Liver (tissue), 9 donors: ENCODE measurements around the gene C3orf22. TPM values are rescaled to one million over a fixed set of nuclear protein-coding genes. Genes with fewer than 3 reads are reported as not detected.
"Not testable (repeated sequence)": the region's sequence is repeated elsewhere in the genome, so short reads cannot be mapped to it uniquely, and the experiment has no call there.

Experiments
- DNase-seq: peaks from one replicate; pipeline ENCODE4 v3.0.0-alpha.2; 2017; ENCODE audit warnings: low spot score
- H3K27ac ChIP-seq, 2 donors: one replicate each; pipeline ENCODE4 v1.7.0; 2013; ENCODE audit warnings: inconsistent platforms in 2 of 2, low read length in 2 of 2, control low read depth in 1 of 2, low read depth in 1 of 2, mild to moderate bottlenecking in 1 of 2
- H3K27me3 ChIP-seq, 4 donors: one replicate each; pipeline versions ENCODE4 v1.6.1 to v1.7.0; 2013; ENCODE audit warnings: low read length in 3 of 4, inconsistent platforms in 1 of 4, mild to moderate bottlenecking in 1 of 4, moderate library complexity in 1 of 4; ENCODE audit not compliant: control insufficient read depth in 4 of 4, insufficient read depth in 4 of 4
- H3K36me3 ChIP-seq, 4 donors: one replicate each; pipeline versions ENCODE4 v1.6.1 to v1.7.0; 2013; ENCODE audit warnings: low read length in 3 of 4, mild to moderate bottlenecking in 3 of 4, low read depth in 1 of 4, moderate library complexity in 1 of 4; ENCODE audit not compliant: control insufficient read depth in 4 of 4, insufficient read depth in 3 of 4
- H3K4me1 ChIP-seq, 4 donors: one replicate each; pipeline versions ENCODE4 v1.6.1 to v1.7.0; 2013; ENCODE audit warnings: low read length in 3 of 4, mild to moderate bottlenecking in 3 of 4, moderate library complexity in 1 of 4; ENCODE audit not compliant: control insufficient read depth in 4 of 4, insufficient read depth in 4 of 4
- H3K4me3 ChIP-seq, 3 donors: one replicate each; pipeline versions ENCODE4 v1.6.1 to v1.7.0; 2013; ENCODE audit warnings: low read length in 3 of 3, control low read depth in 1 of 3, low read depth in 1 of 3, mild to moderate bottlenecking in 1 of 3
- H3K9ac ChIP-seq, 2 donors: one replicate each; pipeline ENCODE4 v1.7.0; 2013; ENCODE audit warnings: low read length in 2 of 2, mild to moderate bottlenecking in 2 of 2, moderate library complexity in 2 of 2, control low read depth in 1 of 2, low read depth in 1 of 2
- H3K9me3 ChIP-seq, 4 donors: one replicate each; pipeline versions ENCODE4 v1.6.1 to v1.7.0; 2013; ENCODE audit warnings: low read length in 3 of 4; ENCODE audit not compliant: control insufficient read depth in 4 of 4
- ATF3 ChIP-seq: IDR thresholded peaks from 2 replicates; pipeline ENCODE4 v1.6.1; 2016; ENCODE audit warnings: antibody characterized with exemption
- CTCF ChIP-seq: fragments of 150-350 bp; IDR thresholded peaks from 2 replicates; pipeline ENCODE4 v1.5.1; 2017; ENCODE audit warnings: improper control_type of control experiment, low read depth, low read length; ENCODE audit not compliant: missing input control
- EGR1 ChIP-seq, 2 donors: IDR thresholded peaks; 2 replicates each; pipeline ENCODE4 v1.6.1; 2016 to 2018; ENCODE audit warnings: antibody characterized with exemption in 2 of 2, low read depth in 2 of 2
- FOXA1 ChIP-seq: IDR thresholded peaks from 2 replicates; pipeline ENCODE4 v1.6.1; 2016; ENCODE audit warnings: antibody characterized with exemption
- FOXA2 ChIP-seq: IDR thresholded peaks from 2 replicates; pipeline ENCODE4 v1.6.1; 2016; ENCODE audit warnings: antibody characterized with exemption
- GABPA ChIP-seq, 2 donors: IDR thresholded peaks in 1 of 2; conservative IDR thresholded peaks in 1 of 2; 2 replicates each; pipeline ENCODE4 v1.6.1; 2016; ENCODE audit warnings: antibody characterized with exemption in 2 of 2, mild to moderate bottlenecking in 1 of 2, moderate library complexity in 1 of 2
- HNF4G ChIP-seq: IDR thresholded peaks from 2 replicates; pipeline ENCODE4 v1.6.1; 2016; ENCODE audit warnings: antibody characterized with exemption
- JUND ChIP-seq, 2 donors: IDR thresholded peaks; 2 replicates each; pipeline ENCODE4 v1.6.1; 2016; ENCODE audit warnings: antibody characterized with exemption in 2 of 2
- NR2F2 ChIP-seq: IDR thresholded peaks from 2 replicates; pipeline ENCODE4 v1.6.1; 2016; ENCODE audit warnings: antibody characterized with exemption
- RAD21 ChIP-seq, 2 donors: IDR thresholded peaks; 2 replicates each; pipeline ENCODE4 v1.6.1; 2016; ENCODE audit warnings: antibody characterized with exemption in 2 of 2, mild to moderate bottlenecking in 2 of 2
- SP1 ChIP-seq: IDR thresholded peaks from 2 replicates; pipeline ENCODE4 v1.6.1; 2018; ENCODE audit warnings: antibody characterized with exemption, mild to moderate bottlenecking
- TAF1 ChIP-seq: conservative IDR thresholded peaks from 2 replicates; pipeline ENCODE4 v1.6.1; 2016; ENCODE audit warnings: antibody characterized with exemption, mild to moderate bottlenecking
- YY1 ChIP-seq: IDR thresholded peaks from 2 replicates; pipeline ENCODE4 v1.6.1; 2016; ENCODE audit warnings: antibody characterized with exemption, mild to moderate bottlenecking
- WGBS: extraction: QIAGEN DNeasy Blood & Tissue Kit; methylation state at CpG from one replicate; pipeline ENCODE4 v1.1.7; 2013; 5-methylcytosine and 5-hydroxymethylcytosine counted together
- polyA plus RNA-seq, 2 donors: library from polyadenylated mRNA; stranded (reverse) in 1 of 2; unstranded in 1 of 2; fragments of 200-250 nt in 1 of 2; fragments of >200 nt in 1 of 2; fragmentation: Nextera tagmentation in 1 of 2; extraction: Ambion mirVana in 1 of 2; gene quantifications; one replicate each; pipeline versions ENCODE4 v1.2.1 to v1.2.3, GENCODE V29; 2013 to 2015
- total RNA-seq, 2 donors: library from RNA; depleted of rRNA; stranded (reverse); fragments of >200 nt; gene quantifications; one replicate each; pipeline ENCODE4 v1.2.3, GENCODE V29; 2014
- donor health status: healthy.
- donor health status: healthy.
- donor health status: healthy.
- donor health status: healthy.
- donor health status: healthy.

C3orf22 gene
- total and polyA plus RNA-seq, 4 donors: not detected

- no peak for TF ChIP-seq CTCF
- TF ChIP-seq HNF4G: no peak
- TF ChIP-seq ATF3: no peak
- no peak for TF ChIP-seq TAF1
- DNase-seq: no peak
- Histone ChIP-seq H3K27me3 (no peaks in the 10 kb centered on the region), H3K36me3 (peaks cover 0 to 5% (median 1%) of the 10 kb centered on the region in 4 donors), H3K9me3 (no peaks in the 10 kb centered on the region), H3K9ac (no peak overlapping the region), H3K4me1 (peaks cover 2 to 51% (median 20%) of the 10 kb centered on the region in 4 donors), H3K27ac (no peak overlapping the region), H3K4me3 (no peak overlapping the region)
- WGBS: 89% methylated on average over 3 of the region's 3 CpGs
These were observed 22.6 kb downstream of the C3orf22 start for GRCh38 chr3:126536126-126536525.

- Histone ChIP-seq H3K27me3 (no peaks in the 10 kb centered on the region), H3K4me1 (peaks cover 7 to 56% (median 24%) of the 10 kb centered on the region in 4 donors), H3K9ac (no peak overlapping the region), H3K36me3 (peaks cover 0 to 5% (median 1%) of the 10 kb centered on the region in 4 donors), H3K9me3 (no peaks in the 10 kb centered on the region), H3K27ac (no peak overlapping the region), H3K4me3 (no peak overlapping the region)
- no peak for DNase-seq
- no peak for TF ChIP-seq ATF3
- no peak for TF ChIP-seq RAD21 (IDR thresholded peaks at IDR 0.05)
- no peak for TF ChIP-seq SP1
- no peak for TF ChIP-seq EGR1 (IDR thresholded peaks at IDR 0.05; ENCODE audit: low read depth in 2 of 2)
- TF ChIP-seq FOXA2: no peak
These were observed 23.1 kb downstream of the C3orf22 start for GRCh38 chr3:126535636-126536035.

GRCh38 chr3:126534716-126535115 is 24.0 kb downstream of the C3orf22 start:
- not testable (repeated sequence) for H3K27ac ChIP-seq, DNase-seq, H3K27me3 ChIP-seq, H3K36me3 ChIP-seq, H3K9ac ChIP-seq, H3K9me3 ChIP-seq, H3K4me3 ChIP-seq
- H3K4me1 ChIP-seq: peaks cover 10 to 57% (median 33%) of the 10 kb centered on the region in 4 donors
- 96% methylated on average over 7 of the region's 7 CpGs for WGBS

- no peaks in the 10 kb centered on the region for H3K27me3 ChIP-seq
- H3K27ac ChIP-seq: no peak overlapping the region
- TF ChIP-seq FOXA2 (no peak), EGR1 (IDR thresholded peaks at IDR 0.05; ENCODE audit: low read depth in 2 of 2) (no peak), NR2F2 (no peak), HNF4G (no peak), GABPA (IDR thresholded peaks at IDR 0.05 in 1 of 2, conservative IDR thresholded peaks at IDR 0.05 in 1 of 2) (no peak), JUND (IDR thresholded peaks at IDR 0.05) (no peak), FOXA1 (no peak), SP1 (no peak), YY1 (no peak)
- no peak overlapping the region for H3K4me3 ChIP-seq
- peaks cover 0 to 5% (median 1%) of the 10 kb centered on the region in 4 donors for H3K36me3 ChIP-seq
- H3K4me1 ChIP-seq: peaks cover 14 to 66% (median 44%) of the 10 kb centered on the region in 4 donors
- no peak overlapping the region for H3K9ac ChIP-seq
- no peak for DNase-seq
- H3K9me3 ChIP-seq: no peaks in the 10 kb centered on the region
These were observed 25.2 kb downstream of the C3orf22 start for GRCh38 chr3:126533506-126533905.
